Measurements from ENCODE around the gene JAG1.

Gene JAG1

DNA sequence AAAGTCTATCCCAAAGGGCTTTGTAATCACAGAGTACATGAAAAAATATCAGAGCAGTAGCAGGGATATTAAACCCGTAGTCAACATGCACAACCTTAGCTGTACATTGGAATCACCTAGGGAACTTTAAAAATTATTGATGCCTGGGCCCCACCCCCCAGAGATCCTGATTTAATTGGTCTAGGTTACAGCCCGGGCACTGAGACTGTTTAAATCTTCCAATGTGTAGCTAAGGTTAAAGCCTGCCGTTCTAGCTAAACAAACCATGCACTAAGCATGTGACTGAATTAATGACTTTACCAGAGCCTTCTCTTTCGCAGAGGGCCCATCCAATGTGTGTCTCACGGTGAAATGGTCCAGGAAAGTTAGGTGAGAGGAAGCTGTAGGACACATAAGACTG is 14.1 kb upstream of the JAG1 start:
- TF ChIP-seq ZNF70 (CRISPR knock-in tag; IDR thresholded peaks at IDR 0.05) = no peak
- TF ChIP-seq RARB (CRISPR knock-in tag; IDR thresholded peaks at IDR 0.05) = no peak
- TF ChIP-seq ZNF565 (CRISPR knock-in tag; conservative IDR thresholded peaks at IDR 0.05; ENCODE audit: low read depth) = no peak
- TF ChIP-seq CSRNP3 (CRISPR knock-in tag; IDR thresholded peaks at IDR 0.05) = no peak
- no peak for TF ChIP-seq TOX (CRISPR knock-in tag; IDR thresholded peaks at IDR 0.05; ENCODE audit: borderline replicate concordance)
- TF ChIP-seq TCF4 (CRISPR knock-in tag; IDR thresholded peaks at IDR 0.05; ENCODE audit: borderline replicate concordance) = no peak
- TF ChIP-seq ARNTL (CRISPR knock-in tag; IDR thresholded peaks at IDR 0.05; ENCODE audit: borderline replicate concordance, low read depth) = no peak
- no peak for TF ChIP-seq PATZ1 (CRISPR knock-in tag; IDR thresholded peaks at IDR 0.05; ENCODE audit: borderline replicate concordance)
- ATAC-seq = no peak

DNA sequence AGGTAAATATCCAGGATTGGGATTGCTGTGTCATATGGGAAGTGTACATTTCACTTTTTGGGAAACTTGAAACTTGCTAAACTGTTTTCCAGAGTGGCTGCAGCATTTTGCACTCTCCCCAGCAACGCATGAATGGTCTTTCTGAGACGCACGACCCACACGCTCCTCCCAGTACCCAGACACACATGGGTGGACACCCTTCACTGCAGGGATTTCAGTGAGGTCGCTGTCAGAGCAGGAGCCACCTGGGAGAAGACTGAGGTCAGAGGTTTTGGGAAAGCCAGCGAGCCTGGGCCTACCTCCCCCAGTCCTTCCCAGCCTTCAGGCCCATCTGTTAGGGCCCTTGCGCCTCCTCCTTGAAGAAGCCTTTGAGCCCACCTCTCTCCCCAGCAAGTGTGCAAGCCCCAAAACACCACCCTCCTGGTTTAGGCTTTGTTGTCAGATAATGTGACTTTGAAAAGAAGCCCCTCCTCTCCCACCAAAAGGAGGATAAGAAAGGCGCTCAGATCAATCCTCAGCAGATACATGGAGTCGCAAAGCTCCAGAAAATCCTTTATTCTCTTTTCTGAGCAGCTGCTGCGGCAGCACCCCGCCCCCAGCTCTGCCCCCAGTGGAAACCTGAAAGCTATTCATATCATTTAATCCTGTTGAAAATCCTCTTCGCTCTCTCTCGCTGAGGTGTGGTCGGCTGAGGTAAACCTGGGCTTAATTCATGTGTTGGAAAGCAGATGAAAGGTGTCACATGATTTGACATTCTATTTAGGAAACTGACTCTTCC is 12.7 kb upstream of the JAG1 start:
- TF ChIP-seq ISL1 (CRISPR knock-in tag; IDR thresholded peaks at IDR 0.05) (no peak), ZFP3 (CRISPR knock-in tag; IDR thresholded peaks at IDR 0.05) (no peak), BACH2 (CRISPR knock-in tag; IDR thresholded peaks at IDR 0.05; ENCODE audit: borderline replicate concordance) (no peak), PPARA (CRISPR knock-in tag; IDR thresholded peaks at IDR 0.05; ENCODE audit: borderline replicate concordance) (no peak), OSR1 (CRISPR knock-in tag; IDR thresholded peaks at IDR 0.05) (no peak), TCF4 (CRISPR knock-in tag; IDR thresholded peaks at IDR 0.05; ENCODE audit: borderline replicate concordance) (no peak), TSHZ2 (CRISPR knock-in tag; IDR thresholded peaks at IDR 0.05) (no peak), ARNTL (CRISPR knock-in tag; IDR thresholded peaks at IDR 0.05; ENCODE audit: borderline replicate concordance, low read depth) (no peak), ZNF8 (CRISPR knock-in tag; IDR thresholded peaks at IDR 0.05) (no peak), CSDC2 (CRISPR knock-in tag; IDR thresholded peaks at IDR 0.05) (no peak), RARB (CRISPR knock-in tag; IDR thresholded peaks at IDR 0.05) (no peak), CREB5 (CRISPR knock-in tag; IDR thresholded peaks at IDR 0.05; ENCODE audit: low read depth) (no peak), ZC3H10 (CRISPR knock-in tag; IDR thresholded peaks at IDR 0.05) (no peak)
- no peak for ATAC-seq

GRCh38 chr20:10683537-10683936 is 9.7 kb upstream of the JAG1 start:
- no peak for ATAC-seq
- TF ChIP-seq TOX (CRISPR knock-in tag; IDR thresholded peaks at IDR 0.05; ENCODE audit: borderline replicate concordance) (no peak), BACH2 (CRISPR knock-in tag; IDR thresholded peaks at IDR 0.05; ENCODE audit: borderline replicate concordance) (no peak), ZNF70 (CRISPR knock-in tag; IDR thresholded peaks at IDR 0.05) (no peak), CSDC2 (CRISPR knock-in tag; IDR thresholded peaks at IDR 0.05) (no peak), ZNF565 (CRISPR knock-in tag; conservative IDR thresholded peaks at IDR 0.05; ENCODE audit: low read depth) (no peak), ISL1 (CRISPR knock-in tag; IDR thresholded peaks at IDR 0.05) (no peak), TCF4 (CRISPR knock-in tag; IDR thresholded peaks at IDR 0.05; ENCODE audit: borderline replicate concordance) (no peak), TSHZ2 (CRISPR knock-in tag; IDR thresholded peaks at IDR 0.05) (no peak), ZFP30 (CRISPR knock-in tag; IDR thresholded peaks at IDR 0.05) (no peak), CSRNP3 (CRISPR knock-in tag; IDR thresholded peaks at IDR 0.05) (no peak), PPARA (CRISPR knock-in tag; IDR thresholded peaks at IDR 0.05; ENCODE audit: borderline replicate concordance) (no peak), ZFP3 (CRISPR knock-in tag; IDR thresholded peaks at IDR 0.05) (no peak), OSR1 (CRISPR knock-in tag; IDR thresholded peaks at IDR 0.05) (no peak)
- TF ChIP-seq, protein P1, sequence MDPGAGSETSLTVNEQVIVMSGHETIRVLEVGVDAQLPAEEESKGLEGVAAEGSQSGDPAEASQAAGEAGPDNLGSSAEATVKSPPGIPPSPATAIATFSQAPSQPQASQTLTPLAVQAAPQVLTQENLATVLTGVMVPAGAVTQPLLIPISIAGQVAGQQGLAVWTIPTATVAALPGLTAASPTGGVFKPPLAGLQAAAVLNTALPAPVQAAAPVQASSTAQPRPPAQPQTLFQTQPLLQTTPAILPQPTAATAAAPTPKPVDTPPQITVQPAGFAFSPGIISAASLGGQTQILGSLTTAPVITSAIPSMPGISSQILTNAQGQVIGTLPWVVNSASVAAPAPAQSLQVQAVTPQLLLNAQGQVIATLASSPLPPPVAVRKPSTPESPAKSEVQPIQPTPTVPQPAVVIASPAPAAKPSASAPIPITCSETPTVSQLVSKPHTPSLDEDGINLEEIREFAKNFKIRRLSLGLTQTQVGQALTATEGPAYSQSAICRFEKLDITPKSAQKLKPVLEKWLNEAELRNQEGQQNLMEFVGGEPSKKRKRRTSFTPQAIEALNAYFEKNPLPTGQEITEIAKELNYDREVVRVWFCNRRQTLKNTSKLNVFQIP (CRISPR knock-in tag; IDR thresholded peaks at IDR 0.05; ENCODE audit: borderline replicate concordance, low read depth) = no peak
